Esophagus squamous epithelium (tissue), 4 donors: Measurements from ENCODE around the gene ZFYVE28.

Source experiments
- POLR2A ChIP-seq, 4 donors: fragments of 450-650 bp; IDR thresholded peaks; one replicate each; pipeline ENCODE4 v1.6.1; 2017; ENCODE audit warnings: antibody characterized with exemption in 4 of 4, mild to moderate bottlenecking in 4 of 4, moderate library complexity in 3 of 4
- TF ChIP-seq, protein P1 (sequence below), 6 experiments: fragments of 450-650 bp in 4 of 6; fragments of 200-600 bp in 2 of 6; sonication (generic) in 2 of 6; IDR thresholded peaks; one replicate each; pipeline ENCODE4 v1.5.1; 2016 to 2019; ENCODE audit warnings: antibody characterized with exemption in 6 of 6, mild to moderate bottlenecking in 4 of 6, moderate library complexity in 4 of 6

DNA sequence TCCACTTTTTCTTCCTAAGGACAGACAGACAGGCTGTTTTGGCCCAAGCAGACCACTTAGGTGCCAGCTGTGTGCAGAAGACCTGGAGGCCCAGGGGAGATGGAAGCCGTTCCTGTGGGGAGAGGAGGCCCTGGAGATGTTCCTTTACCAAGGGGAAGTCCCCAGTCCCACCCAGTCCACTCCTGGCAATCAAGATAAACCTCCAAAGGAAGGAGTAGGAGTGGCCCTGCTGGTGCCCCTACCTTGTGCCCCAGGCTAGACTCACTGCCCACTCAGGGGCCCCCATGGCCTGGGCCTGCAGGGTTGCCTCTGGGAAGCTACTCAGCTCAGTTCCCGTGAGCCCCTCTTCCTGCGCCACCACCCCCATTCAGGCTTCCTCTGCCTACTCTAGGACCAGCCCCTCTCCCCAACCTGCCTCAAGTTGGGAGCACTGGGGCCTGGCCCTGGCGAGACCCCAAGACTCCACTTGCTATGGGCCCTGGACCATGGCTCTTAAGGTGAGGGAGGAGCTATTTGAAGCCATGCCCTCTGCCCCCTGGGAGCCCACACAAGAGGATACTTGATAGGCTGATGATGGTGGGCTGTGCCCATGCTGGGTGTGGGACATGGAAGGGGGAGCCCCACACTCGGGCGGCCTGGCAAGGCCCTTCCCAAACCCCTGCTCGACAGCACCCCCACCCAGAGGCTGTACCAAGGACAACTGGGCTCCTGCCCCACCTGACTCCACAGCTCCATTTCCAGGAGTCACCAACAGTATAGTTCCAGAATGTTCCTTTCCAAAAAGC lies 25.7 kb upstream of the ZFYVE28 start:
- TF ChIP-seq, protein P1, sequence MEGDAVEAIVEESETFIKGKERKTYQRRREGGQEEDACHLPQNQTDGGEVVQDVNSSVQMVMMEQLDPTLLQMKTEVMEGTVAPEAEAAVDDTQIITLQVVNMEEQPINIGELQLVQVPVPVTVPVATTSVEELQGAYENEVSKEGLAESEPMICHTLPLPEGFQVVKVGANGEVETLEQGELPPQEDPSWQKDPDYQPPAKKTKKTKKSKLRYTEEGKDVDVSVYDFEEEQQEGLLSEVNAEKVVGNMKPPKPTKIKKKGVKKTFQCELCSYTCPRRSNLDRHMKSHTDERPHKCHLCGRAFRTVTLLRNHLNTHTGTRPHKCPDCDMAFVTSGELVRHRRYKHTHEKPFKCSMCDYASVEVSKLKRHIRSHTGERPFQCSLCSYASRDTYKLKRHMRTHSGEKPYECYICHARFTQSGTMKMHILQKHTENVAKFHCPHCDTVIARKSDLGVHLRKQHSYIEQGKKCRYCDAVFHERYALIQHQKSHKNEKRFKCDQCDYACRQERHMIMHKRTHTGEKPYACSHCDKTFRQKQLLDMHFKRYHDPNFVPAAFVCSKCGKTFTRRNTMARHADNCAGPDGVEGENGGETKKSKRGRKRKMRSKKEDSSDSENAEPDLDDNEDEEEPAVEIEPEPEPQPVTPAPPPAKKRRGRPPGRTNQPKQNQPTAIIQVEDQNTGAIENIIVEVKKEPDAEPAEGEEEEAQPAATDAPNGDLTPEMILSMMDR (IDR thresholded peaks at IDR 0.05) = no peak
- TF ChIP-seq POLR2A (IDR thresholded peaks at IDR 0.05) = no peak
